ENCODE data around the gene ENTREP3. TPM values are rescaled to one million over a fixed set of nuclear protein-coding genes. Genes with fewer than 3 reads are reported as not detected.
A peak's percentile ranks its signal among the peaks of the same experiment; 100 is the strongest.

Gene ENTREP3
- total and polyA plus RNA-seq, 2 donors (not counting 3 experiments of a cell fraction or from before 2014, with no cell fraction given): 27.4 to 62.7 TPM

DNA sequence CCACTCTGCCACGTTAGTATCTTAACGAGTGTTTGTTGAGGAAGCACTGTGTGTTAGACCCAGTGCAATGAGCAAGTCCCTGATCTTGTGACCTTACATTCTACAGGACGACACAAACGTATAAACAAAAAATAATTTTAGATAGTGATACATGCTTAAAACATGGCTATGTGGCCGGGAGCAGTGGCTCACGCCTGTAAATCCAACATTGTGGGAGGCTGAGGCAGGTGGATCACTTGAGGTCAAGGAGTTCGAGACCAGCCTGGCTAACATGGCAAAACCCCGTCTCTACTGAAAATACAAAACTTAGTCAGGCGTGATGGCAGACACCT is 27.2 kb downstream of the ENTREP3 start:
- no peak for TF ChIP-seq EZH2 (IDR thresholded peaks at IDR 0.05; ENCODE audit: borderline replicate concordance, low read depth, low read length, severe bottlenecking)
- no peak for TF ChIP-seq POLR2AphosphoS5 (IDR thresholded peaks at IDR 0.05; ENCODE audit: insufficient read depth, low read depth, low read length)
- TF ChIP-seq, protein P1, sequence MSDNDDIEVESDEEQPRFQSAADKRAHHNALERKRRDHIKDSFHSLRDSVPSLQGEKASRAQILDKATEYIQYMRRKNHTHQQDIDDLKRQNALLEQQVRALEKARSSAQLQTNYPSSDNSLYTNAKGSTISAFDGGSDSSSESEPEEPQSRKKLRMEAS (IDR thresholded peaks at IDR 0.05; ENCODE audit: insufficient read depth, insufficient read length): no peak
- TF ChIP-seq MYC (IDR thresholded peaks at IDR 0.05; ENCODE audit: low read depth, low read length): no peak
- TF ChIP-seq POLR2A (IDR thresholded peaks at IDR 0.05; ENCODE audit: low read depth, low read length): no peak
- no peak for TF ChIP-seq FOS (IDR thresholded peaks at IDR 0.05; ENCODE audit: borderline replicate concordance, insufficient read depth, low read length)
- TF ChIP-seq GATA2 (IDR thresholded peaks at IDR 0.05; ENCODE audit: insufficient read depth, insufficient read length, low read depth, low read length): no peak
- TF ChIP-seq JUN (IDR thresholded peaks at IDR 0.05; ENCODE audit: borderline replicate concordance, insufficient read depth, insufficient read length, low read depth): no peak
- no peak for TF ChIP-seq CTCF (IDR thresholded peaks at IDR 0.05; ENCODE audit: extremely low read depth in 1 of 2, insufficient read depth in 1 of 2, low read depth in 1 of 2, low read length in 2 of 2)
- DNase-seq (ENCODE audit: low read depth, low spot score): no peak
- Histone ChIP-seq H3K27me3 (ENCODE audit: control insufficient read depth in 2 of 2, insufficient read depth in 2 of 2, low read length in 2 of 2) (no peaks in the 10 kb centered on the region), H4K20me1 (replicated peaks; ENCODE audit: control insufficient read depth, extremely low read depth, insufficient read depth, low read length) (no peaks in the 10 kb centered on the region), H2AFZ (ENCODE audit: low read depth, low read length) (peak overlapping the region; percentile 92), H3K9me3 (replicated peaks; ENCODE audit: control insufficient read depth, insufficient read depth, low read length) (no peaks in the 10 kb centered on the region), H3K79me2 (ENCODE audit: control insufficient read depth, insufficient read depth, low read length) (peaks cover 8% of the 10 kb centered on the region), H3K27ac (ENCODE audit: insufficient read depth, low read depth, low read length) (peak overlapping the region; percentile 33), H3K4me1 (ENCODE audit: control insufficient read depth, extremely low read depth, insufficient read depth, low read length) (peaks cover 31% of the 10 kb centered on the region), H3K4me3 (replicated peaks in 1 of 3; ENCODE audit: insufficient read depth in 1 of 3, low read depth in 1 of 3, low read length in 3 of 3) (peak overlapping the region in 1 of 3 experiments; percentile 28), H3K4me2 (ENCODE audit: insufficient read depth, low read length) (peak overlapping the region; percentile 77), H3K9ac (replicated peaks; ENCODE audit: extremely low read depth, insufficient read depth, low read length) (peak overlapping the region; percentile 75), H3K36me3 (ENCODE audit: control insufficient read depth in 2 of 2, extremely low read depth in 1 of 2, insufficient read depth in 2 of 2, low read length in 2 of 2) (no peaks in the 10 kb centered on the region), H3K9me1 (replicated peaks; ENCODE audit: control insufficient read depth, extremely low read depth, insufficient read depth, low read length) (no peaks in the 10 kb centered on the region)
- BruUV-seq (replicated peaks): no TSS peak
- ChIA-PET POLR2A (no interaction called here), CTCF (interaction anchor here (1.5 to 3.0 kb wide), 3 partner anchors 20 to 53 kb away, joined by 6 to 69 read pairs (median 10); partner anchors contain the start of genes MTX1 and THBS3)
- dilution Hi-C loops (cut with MboI; ENCODE audit: extremely low pct_ligation_motif_present, low sequenced_read_pairs): no loop called here
- FAIRE-seq: no peak
- intact Hi-C loops (cut with micrococcal nuclease): loop anchor here (5.0 kb wide), 1 partner anchor 36 kb away; no protein-coding TSS in a partner anchor

All from endothelial cell of umbilical vein (primary cell).